Small intestine (tissue), 7 donors: ENCODE results near the gene GALNT9. TPM values are rescaled to one million over a fixed set of nuclear protein-coding genes. Genes with fewer than 3 reads are reported as not detected.
"Not testable (repeated sequence)": the region's sequence is repeated elsewhere in the genome, so short reads cannot be mapped to it uniquely, and the experiment has no call there.

ENCODE experiments used
- DNase-seq, 2 donors: peaks; one replicate each; pipeline versions ENCODE4 v3.0.0 to v3.0.0-alpha.2; 2013
- FAIRE-seq: peaks from 2 replicates; lab custom pipeline; 2012; peaks lifted over from hg19 to GRCh38; lab: Jason Lieb, UNC
- H3K27ac ChIP-seq, 3 donors: one replicate each; pipeline ENCODE4 v1.5.1; 2013; ENCODE audit warnings: low read length in 2 of 3, mild to moderate bottlenecking in 2 of 3, control low read depth in 1 of 3, inconsistent platforms in 1 of 3, low read depth in 1 of 3, moderate library complexity in 1 of 3
- H3K27me3 ChIP-seq, 3 donors: one replicate each; pipeline ENCODE4 v1.6.1; 2013; ENCODE audit warnings: low read length in 3 of 3, inconsistent platforms in 1 of 3; ENCODE audit not compliant: control insufficient read depth in 3 of 3, insufficient read depth in 3 of 3
- H3K36me3 ChIP-seq, 3 donors: one replicate each; pipeline ENCODE4 v1.6.1; 2013; ENCODE audit warnings: low read length in 3 of 3, inconsistent platforms in 1 of 3, low read depth in 1 of 3, mild to moderate bottlenecking in 1 of 3, moderate library complexity in 1 of 3; ENCODE audit not compliant: control insufficient read depth in 3 of 3, insufficient read depth in 2 of 3
- H3K4me1 ChIP-seq, 3 donors: one replicate each; pipeline ENCODE4 v1.6.1; 2013; ENCODE audit warnings: low read length in 2 of 3, inconsistent platforms in 1 of 3, low read depth in 1 of 3, mild to moderate bottlenecking in 1 of 3, moderate library complexity in 1 of 3; ENCODE audit not compliant: control insufficient read depth in 3 of 3, insufficient read depth in 2 of 3
- H3K4me3 ChIP-seq, 3 donors: one replicate each; pipeline ENCODE4 v1.5.1; 2013; ENCODE audit warnings: low read length in 3 of 3, control low read depth in 1 of 3, inconsistent platforms in 1 of 3, low read depth in 1 of 3, mild to moderate bottlenecking in 1 of 3, moderate library complexity in 1 of 3
- H3K9me3 ChIP-seq, 2 donors: one replicate each; pipeline ENCODE4 v1.6.1; 2013; ENCODE audit warnings: low read depth in 1 of 2, low read length in 1 of 2; ENCODE audit not compliant: control insufficient read depth in 2 of 2, insufficient read depth in 1 of 2
- WGBS, 3 donors: extraction: QIAGEN DNeasy Blood & Tissue Kit; methylation state at CpG; one replicate each; pipeline ENCODE4 v1.1.7; 2013; 5-methylcytosine and 5-hydroxymethylcytosine counted together
- polyA plus RNA-seq, 4 donors: library from polyadenylated mRNA; stranded (reverse) in 3 of 4; unstranded in 1 of 4; fragments of 200-250 nt in 3 of 4; fragments of 120-200 nt in 1 of 4; gene quantifications; one replicate each; pipeline versions ENCODE4 v1.2.1 to v1.2.3, GENCODE V29; 2013
- donor health status: healthy with polysubstance abuse.
- donor health status: control.
- donor health status: control.
- donor health status: Bipolar disorder and iron deficiency.
- donor health status: healthy.

GALNT9 gene
- polyA plus RNA-seq, 4 donors: 0.79 to 2.6 TPM; not detected in 2

- 36 to 100% (median 63%) methylated on average over 1 to 8 of the region's 28 CpGs for WGBS, 3 donors
Observed at GRCh38 chr12:132304866-132305265, 24.5 kb downstream of the GALNT9 start.

GRCh38 chr12:132303853-132304373 is 25.5 kb downstream of the GALNT9 start:
- H3K4me3 ChIP-seq, H3K27me3 ChIP-seq, H3K36me3 ChIP-seq, H3K9me3 ChIP-seq, FAIRE-seq, H3K27ac ChIP-seq, H3K4me1 ChIP-seq, DNase-seq: not testable (repeated sequence)
- 82% methylated on average over 3 of the region's 30 CpGs; no CpG with 5 or more reads in 2 of the 3 donors for WGBS, 3 donors

More at GRCh38 chr12:132304866-132305265, 24.5 kb downstream of the GALNT9 start:
- DNase-seq, H3K4me1 ChIP-seq, FAIRE-seq, H3K9me3 ChIP-seq, H3K36me3 ChIP-seq, H3K27me3 ChIP-seq, H3K27ac ChIP-seq, H3K4me3 ChIP-seq: not testable (repeated sequence)

GRCh38 chr12:132302466-132303358 is 26.7 kb downstream of the GALNT9 start:
- WGBS, 3 donors: 72 to 85% (median 84%) methylated on average over 26 to 30 of the region's 30 CpGs
- H3K4me1 ChIP-seq: no peaks in the 10 kb centered on the region
- no peak overlapping the region for H3K4me3 ChIP-seq
- H3K36me3 ChIP-seq: no peaks in the 10 kb centered on the region
- no peak for DNase-seq
- H3K27ac ChIP-seq: no peak overlapping the region
- H3K9me3 ChIP-seq: peaks cover 0 to 2% of the 10 kb centered on the region in 2 donors
- H3K27me3 ChIP-seq: no peaks in the 10 kb centered on the region
- FAIRE-seq: no peak

GRCh38 chr12:132300789-132301722 is 28.3 kb downstream of the GALNT9 start:
- no peak for DNase-seq
- Histone ChIP-seq H3K9me3 (peaks cover 0 to 2% of the 10 kb centered on the region in 2 donors), H3K36me3 (no peaks in the 10 kb centered on the region), H3K27me3 (peaks cover 0 to 3% (median 0%) of the 10 kb centered on the region in 3 donors), H3K27ac (no peak overlapping the region), H3K4me3 (no peak overlapping the region), H3K4me1 (no peaks in the 10 kb centered on the region)
- WGBS, 3 donors: 67 to 75% (median 73%) methylated on average over 26 of the region's 26 CpGs
- FAIRE-seq: no peak

- H3K4me3 ChIP-seq: no peak overlapping the region
- no peak overlapping the region for H3K27ac ChIP-seq
- peaks cover 0 to 3% (median 3%) of the 10 kb centered on the region in 3 donors for H3K27me3 ChIP-seq
- H3K4me1 ChIP-seq: no peaks in the 10 kb centered on the region
- 89 to 94% (median 93%) methylated on average over 18 of the region's 18 CpGs for WGBS, 3 donors
- DNase-seq (no peak), FAIRE-seq (no peak)
- H3K9me3 ChIP-seq: peaks cover 0 to 3% of the 10 kb centered on the region in 2 donors
- no peaks in the 10 kb centered on the region for H3K36me3 ChIP-seq
Observed at GRCh38 chr12:132296063-132296462, 33.3 kb downstream of the GALNT9 start.

- H3K27ac ChIP-seq, FAIRE-seq, H3K36me3 ChIP-seq, H3K9me3 ChIP-seq, H3K4me1 ChIP-seq, DNase-seq, H3K27me3 ChIP-seq, H3K4me3 ChIP-seq: not testable (repeated sequence)
- WGBS, 3 donors: 93 to 95% (median 93%) methylated on average over 24 of the region's 24 CpGs
Observed at GRCh38 chr12:132295561-132295960, 33.8 kb downstream of the GALNT9 start.

- no peaks in the 10 kb centered on the region for H3K4me1 ChIP-seq
- 75 to 89% (median 85%) methylated on average over 18 of the region's 18 CpGs for WGBS, 3 donors
Observed at GRCh38 chr12:132295101-132295526, 34.3 kb downstream of the GALNT9 start.

More at GRCh38 chr12:132295101-132295526, 34.3 kb downstream of the GALNT9 start:
- FAIRE-seq (no peak), DNase-seq (no peak)
- H3K4me3 ChIP-seq: no peak overlapping the region
- H3K9me3 ChIP-seq: peaks cover 0 to 3% of the 10 kb centered on the region in 2 donors
- H3K36me3 ChIP-seq: no peaks in the 10 kb centered on the region
- no peak overlapping the region for H3K27ac ChIP-seq
- peaks cover 0 to 3% (median 3%) of the 10 kb centered on the region in 3 donors for H3K27me3 ChIP-seq
